Measurements from ENCODE around the gene CTSG.
"Not testable (repeated sequence)": the region's sequence is repeated elsewhere in the genome, so short reads cannot be mapped to it uniquely, and the experiment has no call there.

CTSG gene

GRCh38 chr14:24576182-24576581, at the start of gene CTSG:
TSS of gene CTSG (minus strand) at chr14:24576250. CDS start at chr14:24576223, 27 bp downstream.
- no peak for DNase-seq

DNA sequence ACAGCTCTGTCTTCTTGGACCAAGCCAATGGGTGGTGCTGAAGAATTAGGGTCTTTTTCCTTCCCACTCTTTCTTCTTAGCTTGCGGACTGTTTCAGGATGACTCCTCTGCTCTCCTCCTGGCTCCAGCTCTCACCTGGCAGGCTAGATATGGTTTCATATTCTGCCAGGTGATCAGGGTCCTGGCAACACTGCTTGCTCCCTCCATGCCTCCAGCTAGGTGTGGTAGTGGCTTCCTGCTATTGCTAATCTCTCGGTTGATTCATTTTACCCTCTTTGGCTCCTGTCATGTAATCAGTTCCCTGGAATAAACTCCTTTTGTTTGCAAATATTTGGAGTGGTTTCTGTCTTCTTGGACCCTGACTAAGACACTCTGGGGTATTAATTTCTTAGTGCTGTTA, 37.7 kb upstream of the CTSG start:
- no peak for DNase-seq

DNA sequence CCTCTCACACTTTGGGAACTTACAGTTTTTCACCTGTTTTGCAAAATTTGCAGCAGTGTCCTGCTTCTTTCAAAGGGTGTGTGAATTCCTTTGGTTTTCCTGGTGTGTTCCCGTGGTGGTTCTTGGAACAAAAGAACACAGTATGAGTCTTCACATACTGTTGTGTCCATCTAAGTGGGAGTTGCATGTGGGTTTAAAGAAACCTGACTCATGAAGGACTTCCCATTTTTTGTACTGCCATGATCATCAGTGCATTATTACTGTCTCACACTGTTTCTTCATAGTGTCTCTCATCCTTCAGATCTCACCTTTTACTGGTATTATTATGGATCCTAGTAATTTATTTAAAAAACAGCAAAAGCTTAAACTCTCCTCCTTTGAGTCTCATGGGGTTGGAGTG, 37.2 kb upstream of the CTSG start:
- DNase-seq: no peak

DNA sequence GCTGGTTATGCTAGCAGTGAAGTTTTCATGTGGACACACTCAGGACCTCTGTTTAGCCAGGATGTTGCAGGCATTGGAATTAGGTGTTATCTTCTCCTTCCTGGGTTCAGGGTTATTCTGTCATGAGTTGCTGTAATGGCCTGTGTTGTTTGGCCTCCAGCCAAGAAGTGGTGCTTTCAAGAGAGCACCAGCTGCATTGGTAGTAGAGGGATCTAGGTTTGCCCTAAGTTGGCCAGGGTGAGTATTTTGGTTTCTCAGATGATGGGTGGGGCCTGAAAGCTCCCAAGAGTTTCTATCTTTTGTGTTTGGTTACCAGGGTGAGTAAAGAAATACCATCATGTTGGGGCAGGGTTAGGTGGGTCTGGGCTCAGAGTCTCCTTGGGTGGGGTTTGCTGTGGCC, 36.1 kb upstream of the CTSG start:
- DNase-seq: no peak

DNA sequence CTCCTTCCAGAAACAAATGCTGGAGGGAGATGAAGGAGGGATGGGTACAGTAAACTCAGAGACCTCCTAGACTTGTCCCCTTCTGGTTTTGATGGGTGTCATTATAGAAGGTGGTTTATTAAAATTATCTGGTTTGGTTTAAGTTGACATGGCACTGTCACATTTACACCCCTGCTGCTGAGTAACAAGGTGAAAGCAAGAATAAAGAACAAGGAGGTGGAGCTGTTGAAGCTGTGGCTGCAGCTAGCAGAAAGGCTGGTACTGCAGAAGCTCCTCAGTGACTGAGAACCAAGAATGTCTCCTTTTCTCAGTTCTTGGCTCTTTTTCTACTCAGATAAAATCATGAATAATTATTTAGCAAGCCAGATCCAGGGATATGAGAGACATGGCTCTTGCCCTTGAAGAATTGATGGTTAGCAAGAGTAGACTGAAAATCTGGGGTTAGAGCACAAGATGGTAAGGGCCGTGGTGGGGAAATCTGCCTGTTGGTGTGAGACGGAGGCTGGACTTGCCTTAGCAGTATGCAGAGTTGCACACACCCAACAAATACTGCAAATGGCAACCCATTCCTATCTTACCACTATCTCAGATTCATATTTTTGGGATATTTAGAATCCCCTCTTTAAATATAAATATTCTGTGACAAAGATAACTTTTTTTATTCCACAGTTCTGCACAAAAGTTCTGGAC, 33.8 kb upstream of the CTSG start, which contains the start of gene GZMH:
Gene GZMH (minus strand): TSS at position 31 of the 690 bp plus-strand sequence. CDS start 72 bp downstream, outside the sequence.
- no peak for DNase-seq

- no peak for DNase-seq
These were observed 31.8 kb upstream of the CTSG start for GRCh38 chr14:24607635-24608514.

DNA sequence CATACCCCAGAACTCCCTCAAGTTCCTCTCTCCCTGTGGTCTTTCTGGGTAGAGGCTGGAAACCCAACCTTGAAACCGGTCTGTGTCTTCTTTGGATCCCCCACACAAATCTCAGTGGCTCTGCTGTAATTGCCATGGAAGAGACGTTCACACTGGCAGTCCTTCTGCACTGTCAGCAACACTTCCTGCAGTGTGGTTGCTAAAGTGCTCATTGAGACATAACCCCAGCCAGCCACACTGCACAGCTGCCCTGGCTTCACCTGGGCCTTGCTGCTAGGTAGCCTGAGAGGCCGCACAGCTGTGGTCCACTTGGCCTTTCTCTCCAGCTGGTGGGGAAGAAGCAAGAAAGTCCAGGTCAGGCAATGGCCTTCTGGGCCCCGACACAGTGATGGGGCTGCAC, 31.0 kb upstream of the CTSG start:
- DNase-seq: no peak

GRCh38 chr14:24606297-24606696, 30.2 kb upstream of the CTSG start:
- DNase-seq: no peak

- peak; percentile 66 for DNase-seq
These were observed 29.6 kb upstream of the CTSG start for GRCh38 chr14:24605435-24606190.

- no peak for DNase-seq
These were observed 21.4 kb upstream of the CTSG start for GRCh38 chr14:24597403-24597802.

DNA sequence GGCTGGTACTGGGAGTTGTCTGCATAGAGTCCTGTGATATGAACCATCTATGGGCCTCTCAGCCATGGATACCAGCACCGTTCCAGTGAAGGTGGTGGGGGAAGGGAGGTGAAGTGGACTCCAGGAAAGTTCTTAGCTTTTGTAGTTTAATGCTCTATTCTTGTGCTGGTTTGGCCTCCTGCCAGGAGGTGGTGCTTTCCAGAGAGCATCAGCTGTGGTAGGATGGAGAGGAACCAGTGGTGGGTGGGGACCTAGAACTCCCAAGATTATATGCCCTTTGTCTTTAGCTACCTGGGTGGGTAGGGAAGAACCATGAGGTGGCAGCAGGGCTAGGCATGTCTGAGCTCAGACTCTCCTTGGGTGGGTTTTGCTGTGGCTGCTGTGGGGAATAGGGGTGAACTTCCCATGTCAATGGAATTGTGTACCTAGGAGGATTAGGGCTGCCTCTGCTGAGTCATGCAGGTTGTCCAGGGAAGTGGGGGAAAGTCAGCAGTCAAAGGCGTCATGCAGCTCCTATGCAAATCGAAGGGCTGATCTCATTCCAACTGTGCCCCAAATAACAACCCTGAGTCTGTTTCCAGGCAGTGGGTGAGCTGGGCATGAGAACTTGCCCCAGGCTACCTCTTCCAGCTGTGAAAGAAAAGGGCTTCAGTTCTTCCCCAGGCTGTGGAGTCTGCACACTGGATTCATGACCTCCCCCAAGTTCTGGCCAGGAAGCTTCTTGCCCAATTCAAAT, 19.2 kb upstream of the CTSG start:
- DNase-seq: no peak

- DNase-seq: not testable (repeated sequence)
These were observed 15.0 kb upstream of the CTSG start for GRCh38 chr14:24591004-24591403.

DNA sequence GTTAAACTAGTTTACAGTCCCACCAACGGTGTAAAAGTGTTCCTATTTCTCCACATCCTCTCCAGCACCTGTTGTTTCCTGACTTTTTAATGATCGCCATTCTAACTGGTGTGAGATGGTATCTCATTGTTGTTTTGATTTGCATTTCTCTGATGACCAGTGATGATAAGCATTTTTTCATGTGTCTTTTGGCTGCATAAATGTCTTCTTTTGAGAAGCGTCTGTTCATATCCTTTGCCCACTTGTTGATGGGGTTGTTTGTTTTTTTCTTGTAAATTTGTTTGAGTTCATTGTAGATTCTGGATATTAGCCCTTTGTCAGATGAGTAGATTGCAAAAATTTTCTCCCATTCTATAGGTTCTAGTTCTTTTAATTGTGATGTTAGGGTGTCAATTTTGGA, 8.4 kb upstream of the CTSG start:
- DNase-seq: not testable (repeated sequence)

GRCh38 chr14:24578558-24578957, 2.5 kb upstream of the CTSG start:
- no peak for DNase-seq

- DNase-seq: no peak
These were observed 721 bp upstream of the CTSG start for GRCh38 chr14:24576771-24577170.

DNA sequence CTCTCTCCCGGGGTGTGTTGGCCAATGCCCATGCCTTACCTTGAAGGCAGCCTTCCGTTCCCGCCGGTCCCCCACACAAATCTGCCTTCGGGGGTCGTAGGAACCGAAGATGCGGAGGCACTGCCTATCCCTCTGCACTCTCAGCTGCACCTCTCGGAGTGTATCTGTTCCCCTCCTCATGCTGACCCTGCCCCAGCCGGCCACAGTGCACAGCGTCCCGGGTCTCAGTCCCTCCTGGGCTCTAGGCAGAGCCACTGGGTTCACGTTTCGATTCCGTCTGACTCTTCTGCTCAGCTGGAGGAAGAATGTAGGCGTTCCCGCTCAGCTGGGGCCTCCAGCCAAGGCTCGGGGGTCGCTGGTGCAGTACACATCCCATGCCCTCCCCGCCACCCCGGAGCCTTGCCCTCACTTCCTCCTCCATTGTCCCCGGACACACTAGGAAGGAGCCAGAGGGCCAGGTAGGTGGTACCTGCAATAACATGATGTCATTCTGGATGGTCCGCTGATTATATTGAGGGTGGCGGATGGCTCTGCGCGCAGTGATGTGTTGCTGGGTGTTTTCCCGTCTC, 1.8 kb downstream of the CTSG start:
- no peak for DNase-seq

DNA sequence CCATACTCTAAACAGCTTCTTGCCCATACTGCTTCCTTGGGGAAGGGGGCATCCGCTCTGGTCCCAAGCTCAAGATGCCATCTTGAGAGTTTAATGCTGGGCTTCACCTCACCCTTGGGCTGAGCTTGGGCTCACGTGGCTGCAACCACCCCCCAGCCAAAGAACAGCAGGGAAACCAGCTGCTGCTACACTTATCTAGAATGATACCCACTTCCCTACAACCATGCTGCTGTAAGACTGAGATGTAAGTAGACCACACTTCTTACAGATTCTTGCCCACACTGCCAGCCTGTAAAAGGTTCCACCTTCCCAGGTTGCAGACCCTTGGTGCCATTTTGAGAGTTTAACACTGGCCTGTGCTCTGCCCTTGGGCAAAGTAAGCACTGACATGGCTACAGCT, 9.7 kb downstream of the CTSG start:
- DNase-seq: no peak

- DNase-seq: no peak
These were observed 10.3 kb downstream of the CTSG start for GRCh38 chr14:24565766-24566165.

- DNase-seq: no peak
These were observed 12.5 kb downstream of the CTSG start for GRCh38 chr14:24563505-24563904.

DNA sequence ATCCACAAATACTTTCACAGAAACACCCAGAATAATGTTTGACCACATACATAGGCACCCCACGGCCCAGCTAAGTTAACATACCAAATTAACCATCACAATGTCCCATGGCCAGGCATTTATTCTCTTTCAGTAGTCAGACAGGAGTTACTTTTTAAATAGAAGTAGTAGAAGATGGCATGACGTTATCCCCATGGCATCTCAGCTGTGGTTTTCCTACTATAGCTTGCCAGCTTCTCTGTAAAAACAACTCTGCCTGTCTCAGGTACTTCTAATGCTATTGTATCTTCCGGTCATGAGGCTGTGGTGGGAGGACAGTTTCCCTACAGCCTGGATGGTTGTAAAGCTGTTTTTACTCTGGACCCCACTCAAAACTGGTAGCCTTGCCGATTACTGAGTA, 19.3 kb downstream of the CTSG start:
- no peak for DNase-seq

DNA sequence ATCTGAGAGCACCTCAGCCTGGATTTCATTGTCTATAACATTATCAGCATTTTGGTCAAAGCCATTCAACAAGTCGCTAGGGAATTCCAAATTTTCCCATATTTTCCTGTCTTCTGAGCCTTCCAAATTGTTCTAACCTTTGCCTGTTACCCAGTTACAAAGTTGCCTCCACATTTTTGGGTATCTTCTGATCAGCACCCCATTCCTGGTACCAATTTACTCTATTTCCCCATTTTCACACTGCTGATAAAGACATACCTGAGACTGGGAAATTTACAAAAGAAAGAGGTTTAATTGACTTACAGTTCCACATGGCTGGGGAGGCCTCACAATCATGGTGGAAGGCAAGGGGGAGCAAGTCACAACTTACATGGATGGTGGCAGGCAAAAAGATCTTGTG, 27.0 kb downstream of the CTSG start:
- not testable (repeated sequence) for DNase-seq

GRCh38 chr14:24542346-24542936, 33.6 kb downstream of the CTSG start:
- no peak for DNase-seq

Measured in CD4-positive, alpha-beta T cell treated with Interleukin-15 for 1 hour (primary cell).